ENCODE results near the gene SLC38A9. TPM values are rescaled to one million over a fixed set of nuclear protein-coding genes. Genes with fewer than 3 reads are reported as not detected.

Gene SLC38A9, protein sequence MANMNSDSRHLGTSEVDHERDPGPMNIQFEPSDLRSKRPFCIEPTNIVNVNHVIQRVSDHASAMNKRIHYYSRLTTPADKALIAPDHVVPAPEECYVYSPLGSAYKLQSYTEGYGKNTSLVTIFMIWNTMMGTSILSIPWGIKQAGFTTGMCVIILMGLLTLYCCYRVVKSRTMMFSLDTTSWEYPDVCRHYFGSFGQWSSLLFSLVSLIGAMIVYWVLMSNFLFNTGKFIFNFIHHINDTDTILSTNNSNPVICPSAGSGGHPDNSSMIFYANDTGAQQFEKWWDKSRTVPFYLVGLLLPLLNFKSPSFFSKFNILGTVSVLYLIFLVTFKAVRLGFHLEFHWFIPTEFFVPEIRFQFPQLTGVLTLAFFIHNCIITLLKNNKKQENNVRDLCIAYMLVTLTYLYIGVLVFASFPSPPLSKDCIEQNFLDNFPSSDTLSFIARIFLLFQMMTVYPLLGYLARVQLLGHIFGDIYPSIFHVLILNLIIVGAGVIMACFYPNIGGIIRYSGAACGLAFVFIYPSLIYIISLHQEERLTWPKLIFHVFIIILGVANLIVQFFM
- total RNA-seq (2011; cell fraction: chromatin; rRNA removed; ENCODE audit: low replicate concordance): 45.4 and 94.2 TPM in 2 replicates
- total RNA-seq (2011; cell fraction: nucleolus; rRNA removed): 25.8 and 28.2 TPM in 2 replicates
- 39.7 and 58.1 TPM in 2 replicates for total RNA-seq (2011; cell fraction: nucleoplasm; rRNA removed)
- total RNA-seq (2014; rRNA removed) (14.0 and 15.2 TPM in 2 replicates), total RNA-seq (2014; rRNA removed; fragmentation: Illumina TruSeq; extraction: Trizol) (30.2 and 33.7 TPM in 2 replicates), total RNA-seq (2015; rRNA removed; fragmentation: Illumina TruSeq; extraction: Trizol) (22.4 and 25.0 TPM in 2 replicates), total RNA-seq (2021) (16.2 and 18.7 TPM in 2 replicates), polyA plus RNA-seq (2011; rRNA removed) (26.1 and 34.5 TPM in 2 replicates), polyA plus RNA-seq (2014; fragmentation: Illumina TruSeq; extraction: Trizol) (20.7 and 21.7 TPM in 2 replicates), polyA plus RNA-seq (2014; fragmentation: Nextera tagmentation; extraction: Ambion mirVana) (10 to 100 TPM; 20.2 to 20.6 TPM), polyA plus RNA-seq (2014; rRNA removed) (20.7 and 21.5 TPM in 2 replicates), polyA minus RNA-seq (2011; rRNA and poly(A)+ RNA removed) (46.4 and 50.1 TPM in 2 replicates), Bru-seq, nascent RNA (percentile 64 among the genes with signal in this experiment), BruChase-seq, experiment 1, labeled RNA remaining after a 2-hour chase (percentile 72 among the genes with signal in this experiment), BruChase-seq, experiment 2, labeled RNA remaining after a 6-hour chase (percentile 69 among the genes with signal in this experiment)
- polyA plus RNA-seq (2011; cell fraction: cytosol; rRNA removed): 7.2 and 14.4 TPM in 2 replicates
- 19.1 and 24.1 TPM in 2 replicates for polyA plus RNA-seq (2011; cell fraction: nucleus; rRNA removed)
- polyA plus RNA-seq (2012): 12.7 and 14.6 TPM in 2 replicates
- polyA minus RNA-seq (2011; cell fraction: cytosol; rRNA and poly(A)+ RNA removed): 10.4 and 17.0 TPM in 2 replicates
- 18.6 and 38.8 TPM in 2 replicates for polyA minus RNA-seq (2011; cell fraction: nucleus; rRNA and poly(A)+ RNA removed)
- long read RNA-seq, experiment 1, transcript SLC38A9-202 (16 exons, 2,927 nt): major isoform, 18 of 43 reads
- long read RNA-seq, experiment 1, partial matches to known transcripts: 3 of 43 reads
- long read RNA-seq, experiment 1, other reads (novel, unspliced or antisense): 22 of 43 reads
- long read RNA-seq, experiment 2, partial matches to known transcripts: 2 of 8 reads
- long read RNA-seq, experiment 2, other reads (novel, unspliced or antisense): 6 of 8 reads
- long read RNA-seq, experiment 3, partial matches to known transcripts: 0 of 12 reads
- long read RNA-seq, experiment 3, other reads (novel, unspliced or antisense): 8 of 12 reads

GRCh38 chr5:55712023-55712859 lies at the start of gene SLC38A9:
SLC38A9 (minus strand) TSS chr5:55712324; CDS start chr5:55697958, 14,366 bp downstream.
- BruUV-seq (replicated peaks): TSS peak; percentile 93
- H4K20me1 ChIP-seq (replicated peaks; ENCODE audit: control insufficient read depth, insufficient read depth, low read length): no peaks in the 10 kb centered on the region
- peak; percentile 95 for FAIRE-seq
- no peaks in the 10 kb centered on the region for H3K9me1 ChIP-seq (ENCODE audit: control insufficient read depth, insufficient read depth, low read length)
- peak within 1 kb of the TSS; percentile 81 to 99 for H3K9ac ChIP-seq (ENCODE audit: insufficient read depth in 1 of 2, low read depth in 2 of 2, low read length in 2 of 2)
- peak; percentile 100 for ATAC-seq
- intact Hi-C loops (cut with micrococcal nuclease) (no loop called here), in situ Hi-C loops (cut with MboI) (no loop called here)
- peak within 1 kb of the TSS; percentile 65 for H3K27ac ChIP-seq (ENCODE audit: extremely low read depth, low read depth, low read length)
- ChIA-PET POLR2A (interaction anchor here (0.6 to 1.6 kb wide), 6 partner anchors 11 to 101 kb away, joined by 3 to 9 read pairs (median 3); no protein-coding TSS in a partner anchor), CTCF (ENCODE audit: low intra/inter-chr PET ratio) (no interaction called here)
- peak; percentile 91 to 95 (median 92) for DNase-seq (ENCODE audit: extremely low read depth in 1 of 4, low spot score in 3 of 4)
- WGBS (ENCODE audit: insufficient coverage, low coverage, missing lambda C conversion rate): under 1% methylated on average over 45 of the region's 55 CpGs
- H3K79me2 ChIP-seq (ENCODE audit: control insufficient read depth, insufficient read depth, low read length): peaks cover 10% of the 10 kb centered on the region
- H3K36me3 ChIP-seq (ENCODE audit: control insufficient read depth, insufficient read depth, low read length): no peaks in the 10 kb centered on the region
- no peaks in the 10 kb centered on the region for H3K27me3 ChIP-seq (ENCODE audit: control insufficient read depth in 2 of 2, insufficient read depth in 2 of 2, low read length in 2 of 2)
- H3K4me3 ChIP-seq: peak within 1 kb of the TSS; percentile 90
- peak within 1 kb of the TSS; percentile 97 for H3K4me2 ChIP-seq (ENCODE audit: insufficient read depth, low read length)
- H2AFZ ChIP-seq (ENCODE audit: low read depth, low read length): peak within 1 kb of the TSS; percentile 95
- peaks cover 0 to 11% of the 10 kb centered on the region in 2 experiments; a peak in 4 of 5 replicates for H3K4me1 ChIP-seq (replicated peaks in 1 of 2; ENCODE audit: control insufficient read depth in 2 of 2, insufficient read depth in 2 of 2, low read length in 2 of 2)
- H3K9me3 ChIP-seq (replicated peaks; ENCODE audit: control insufficient read depth, insufficient read depth, low read depth, low read length): no peaks in the 10 kb centered on the region
- no peak for TF ChIP-seq RBM17 (IDR thresholded peaks at IDR 0.05; ENCODE audit: borderline replicate concordance, low read depth, low read length)
- TF ChIP-seq MNT (conservative IDR thresholded peaks at IDR 0.05): peak; percentile 74 to 86
- peak; percentile 17 to 82 for TF ChIP-seq E2F6 (IDR thresholded peaks at IDR 0.05; ENCODE audit: borderline replicate concordance in 1 of 2, extremely low read depth in 1 of 2, insufficient read depth in 1 of 2, insufficient read length in 1 of 2, low read depth in 1 of 2, low read length in 1 of 2, poor library complexity in 1 of 2, severe bottlenecking in 1 of 2)
- peak; percentile 50; the same call in 1 of the 2 replicates for TF ChIP-seq KLF13 (tag; IDR thresholded peaks at IDR 0.05; ENCODE audit: borderline replicate concordance, low read depth)
- TF ChIP-seq SREBF1 (IDR thresholded peaks at IDR 0.05; ENCODE audit: borderline replicate concordance, low read depth, low read length): peak; percentile 30; the same call in 1 of the 2 replicates
- peak; percentile 63; the same call in 1 of the 2 replicates for TF ChIP-seq MYC (IDR thresholded peaks at IDR 0.05; ENCODE audit: low read depth, low read length)
- TF ChIP-seq MYC (CRISPR knock-in tag; IDR thresholded peaks at IDR 0.05; ENCODE audit: borderline replicate concordance, low read depth): peak; percentile 32; the same call in 1 of the 2 replicates
- peak; percentile 93 for TF ChIP-seq L3MBTL2 (IDR thresholded peaks at IDR 0.05)
- no peak for TF ChIP-seq BDP1 (IDR thresholded peaks at IDR 0.05; ENCODE audit: insufficient read depth, insufficient read length)
- no peak for TF ChIP-seq EGR1 (conservative IDR thresholded peaks at IDR 0.05)
